WERI-Rb-1 (cell line): ENCODE measurements around the gene PLPP6.

ENCODE experiments used
- DNase-seq: peaks from one replicate; pipeline ENCODE4 v3.0.0-alpha.2; 2020
- H3K27ac ChIP-seq: fragments of 250-450 bp; sonication (Bioruptor Pico); 2 replicates; pipeline ENCODE4 v1.5.1; 2020; ENCODE audit warnings: mild to moderate bottlenecking, moderate library complexity
- H3K27me3 ChIP-seq: fragments of 250-450 bp; sonication (Bioruptor Pico); 2 replicates; pipeline ENCODE4 v1.5.1; 2021; ENCODE audit warnings: mild to moderate bottlenecking, low read depth, moderate library complexity; ENCODE audit not compliant: insufficient read depth, severe bottlenecking
- H3K36me3 ChIP-seq: fragments of 250-450 bp; sonication (Bioruptor Pico); 2 replicates; pipeline ENCODE4 v1.5.1; 2020; ENCODE audit warnings: mild to moderate bottlenecking, moderate library complexity
- H3K4me3 ChIP-seq: 2 replicates; pipeline ENCODE4 v1.5.1; 2011; ENCODE audit warnings: low read depth, mild to moderate bottlenecking, control low read depth, low read length
- H3K9me3 ChIP-seq: fragments of 250-450 bp; sonication (Bioruptor Pico); 2 replicates; pipeline ENCODE4 v1.5.1; 2021; ENCODE audit warnings: mild to moderate bottlenecking, moderate library complexity; ENCODE audit not compliant: severe bottlenecking
- TF ChIP-seq, protein P1 (sequence below): IDR thresholded peaks from 2 replicates; pipeline ENCODE4 v1.5.1; 2011; ENCODE audit warnings: low read depth, mild to moderate bottlenecking, control low read depth, inconsistent platforms, low read length

The PLPP6 gene

DNA sequence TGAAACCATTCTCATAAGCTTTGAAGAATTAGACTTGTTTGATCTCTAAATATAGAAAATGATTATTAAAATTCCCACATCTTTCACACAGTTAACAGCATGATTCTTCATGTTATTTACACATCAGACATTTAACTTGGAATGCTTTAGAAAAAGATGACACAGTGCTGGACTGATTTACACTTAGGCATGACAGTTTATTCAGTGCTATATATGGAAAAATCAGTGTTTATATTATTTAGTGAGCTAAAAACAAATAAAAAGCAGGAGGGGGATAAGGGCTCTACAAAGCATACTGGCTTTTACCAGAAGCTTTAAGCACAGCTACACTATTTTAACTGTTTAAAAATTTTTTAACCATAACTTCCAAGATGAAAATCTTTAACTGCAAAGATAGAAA, 47.3 kb downstream of the PLPP6 start:
- Histone ChIP-seq H3K36me3 (peaks cover 26% of the 10 kb centered on the region), H3K4me3 (no peak overlapping the region), H3K27ac (no peak overlapping the region), H3K9me3 (no peaks in the 10 kb centered on the region), H3K27me3 (no peaks in the 10 kb centered on the region)
- TF ChIP-seq, protein P1, sequence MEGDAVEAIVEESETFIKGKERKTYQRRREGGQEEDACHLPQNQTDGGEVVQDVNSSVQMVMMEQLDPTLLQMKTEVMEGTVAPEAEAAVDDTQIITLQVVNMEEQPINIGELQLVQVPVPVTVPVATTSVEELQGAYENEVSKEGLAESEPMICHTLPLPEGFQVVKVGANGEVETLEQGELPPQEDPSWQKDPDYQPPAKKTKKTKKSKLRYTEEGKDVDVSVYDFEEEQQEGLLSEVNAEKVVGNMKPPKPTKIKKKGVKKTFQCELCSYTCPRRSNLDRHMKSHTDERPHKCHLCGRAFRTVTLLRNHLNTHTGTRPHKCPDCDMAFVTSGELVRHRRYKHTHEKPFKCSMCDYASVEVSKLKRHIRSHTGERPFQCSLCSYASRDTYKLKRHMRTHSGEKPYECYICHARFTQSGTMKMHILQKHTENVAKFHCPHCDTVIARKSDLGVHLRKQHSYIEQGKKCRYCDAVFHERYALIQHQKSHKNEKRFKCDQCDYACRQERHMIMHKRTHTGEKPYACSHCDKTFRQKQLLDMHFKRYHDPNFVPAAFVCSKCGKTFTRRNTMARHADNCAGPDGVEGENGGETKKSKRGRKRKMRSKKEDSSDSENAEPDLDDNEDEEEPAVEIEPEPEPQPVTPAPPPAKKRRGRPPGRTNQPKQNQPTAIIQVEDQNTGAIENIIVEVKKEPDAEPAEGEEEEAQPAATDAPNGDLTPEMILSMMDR = no peak
- DNase-seq = no peak

DNA sequence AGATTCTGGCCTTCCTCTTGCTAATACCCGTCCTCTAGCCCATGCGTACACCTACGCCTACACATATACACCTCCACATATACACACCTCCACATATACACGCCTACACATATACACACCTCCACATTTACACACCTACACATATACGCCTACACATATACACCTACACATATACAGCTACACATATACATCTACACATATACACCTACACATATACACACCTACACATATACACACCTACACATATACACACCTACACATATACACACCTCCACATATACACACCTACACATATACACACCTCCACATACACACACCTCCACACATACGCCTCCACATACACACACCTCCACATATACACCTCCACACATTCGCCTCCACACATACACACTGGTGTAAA, 51.8 kb downstream of the PLPP6 start:
- Histone ChIP-seq H3K27ac (peak overlapping the region; percentile 25; the same call in 1 of the 2 replicates), H3K27me3 (no peaks in the 10 kb centered on the region), H3K9me3 (no peaks in the 10 kb centered on the region), H3K4me3 (no peak overlapping the region), H3K36me3 (peaks cover 61% of the 10 kb centered on the region)
- DNase-seq = no peak
- TF ChIP-seq, protein P1 = no peak

DNA sequence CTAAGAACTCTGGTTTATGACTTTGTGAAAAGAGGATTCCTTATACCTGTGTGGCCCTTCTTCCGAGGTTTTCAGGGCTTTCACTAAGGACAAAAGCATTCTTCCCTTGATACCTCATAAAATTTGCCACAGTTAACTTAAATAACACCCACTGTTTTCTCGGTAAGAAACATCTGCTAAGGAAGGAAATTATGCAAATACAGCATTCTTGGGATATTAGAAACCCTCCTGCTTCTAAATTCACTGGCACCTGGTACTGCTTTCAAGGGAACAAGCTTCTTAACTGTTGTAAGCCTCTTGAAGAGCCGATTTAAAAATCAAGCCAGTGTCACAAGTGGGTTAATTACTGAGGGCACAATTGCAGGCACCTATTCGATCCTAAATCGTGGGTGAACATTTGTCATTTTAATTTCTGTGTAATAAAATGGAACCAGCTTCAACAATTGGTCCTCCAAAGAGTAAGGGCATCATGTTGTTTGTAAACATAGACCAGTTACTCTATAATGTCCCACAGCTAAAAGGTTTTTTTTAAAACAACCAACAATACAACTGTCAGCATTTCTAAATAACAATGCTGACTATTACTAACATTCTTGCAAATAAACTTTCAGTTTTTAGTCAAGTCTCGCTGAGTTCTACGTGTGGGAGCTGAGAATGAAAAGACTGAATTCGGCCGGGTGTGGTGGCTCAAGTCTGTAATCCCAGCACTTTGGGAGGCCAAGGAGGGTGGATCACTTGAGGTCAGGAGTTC, 52.3 kb downstream of the PLPP6 start:
- Histone ChIP-seq H3K9me3 (no peaks in the 10 kb centered on the region), H3K4me3 (no peak overlapping the region), H3K27ac (peak overlapping the region; percentile 25), H3K36me3 (peaks cover 65% of the 10 kb centered on the region), H3K27me3 (no peaks in the 10 kb centered on the region)
- DNase-seq = no peak
- TF ChIP-seq, protein P1 = no peak
